ENCODE results near the gene KRTAP10-2.

- TF ChIP-seq CTCF (conservative IDR thresholded peaks at IDR 0.05) (no peak), EZH2 (IDR thresholded peaks at IDR 0.05; ENCODE audit: low read depth) (no peak)
Measured at GRCh38 chr21:44589586-44590305, 38.4 kb upstream of the KRTAP10-2 start.
